Naive thymus-derived CD8-positive, alpha-beta T cell (primary cell): ENCODE measurements around the gene ATF7. TPM values are rescaled to one million over a fixed set of nuclear protein-coding genes. Genes with fewer than 3 reads are reported as not detected.

Source experiments
- ATAC-seq, 2 donors: fragments of 150-1000 bp; cut with Tn5 transposase in 1 of 2; sonication (Bioruptor Pico), chemical (Tn5 transposase) in 1 of 2; 1 replicate in 1 of 2; 2 replicates in 1 of 2; pipeline ENCODE4 v1.10.0; 2021; ENCODE audit warnings: mild to moderate bottlenecking in 2 of 2, moderate library complexity in 2 of 2
- POLR2A ChIA-PET: fragments of 350-600 bp; sonication (Branson Sonifier 250); formaldehyde crosslinking; loops from one replicate; lab custom pipeline; 2021; ENCODE audit warnings: antibody characterized with exemption; lab: Charles Lee
- DNase-seq, 10 donors: peaks; one replicate each; pipeline versions ENCODE4 v3.0.0 to v3.0.0-alpha.2; 2020 to 2022
- H3K27ac Mint-ChIP-seq, 10 donors: one replicate each; pipeline ENCODE4 v1.8.0; 2020 to 2022; ENCODE audit warnings: mild to moderate bottlenecking in 10 of 10, mixed read lengths in 10 of 10, moderate library complexity in 4 of 10, inconsistent platforms in 1 of 10
- H3K27me3 Mint-ChIP-seq, 5 donors: one replicate each; pipeline ENCODE4 v1.8.0; 2021 to 2022; ENCODE audit warnings: mixed read lengths in 5 of 5
- H3K36me3 Mint-ChIP-seq, 3 donors: one replicate each; pipeline ENCODE4 v1.8.0; 2020 to 2022; ENCODE audit warnings: mixed read lengths in 3 of 3, mild to moderate bottlenecking in 2 of 3, inconsistent platforms in 1 of 3
- H3K4me1 Mint-ChIP-seq, 4 donors: one replicate each; pipeline ENCODE4 v1.8.0; 2021 to 2022; ENCODE audit warnings: mixed read lengths in 4 of 4
- H3K4me3 Mint-ChIP-seq, 10 donors: one replicate each; pipeline ENCODE4 v1.8.0; 2020 to 2022; ENCODE audit warnings: mild to moderate bottlenecking in 10 of 10, mixed read lengths in 10 of 10, moderate library complexity in 6 of 10, inconsistent platforms in 1 of 10
- H3K9me3 Mint-ChIP-seq, 9 donors: one replicate each; pipeline ENCODE4 v1.8.0; 2020 to 2022; ENCODE audit warnings: mixed read lengths in 9 of 9, mild to moderate bottlenecking in 3 of 9, inconsistent platforms in 1 of 9, moderate library complexity in 1 of 9
- polyA plus RNA-seq, 3 donors: library from polyadenylated mRNA; unstranded; fragments of 300-500 nt; fragmentation: Illumina TruSeq; gene quantifications; one replicate each; pipeline ENCODE4 v1.2.3, GENCODE V29; 2021
- total RNA-seq, 8 experiments: library from RNA in 2 of 8; stranded (reverse) in 2 of 8; gene quantifications; one replicate each; pipeline ENCODE4 v1.2.3 and lab custom pipeline; 2021 to 2026

ATF7 gene
- total and polyA plus RNA-seq, 5 experiments from 2014 or later: 13.0 to 30.4 (median 19.2) TPM

DNA sequence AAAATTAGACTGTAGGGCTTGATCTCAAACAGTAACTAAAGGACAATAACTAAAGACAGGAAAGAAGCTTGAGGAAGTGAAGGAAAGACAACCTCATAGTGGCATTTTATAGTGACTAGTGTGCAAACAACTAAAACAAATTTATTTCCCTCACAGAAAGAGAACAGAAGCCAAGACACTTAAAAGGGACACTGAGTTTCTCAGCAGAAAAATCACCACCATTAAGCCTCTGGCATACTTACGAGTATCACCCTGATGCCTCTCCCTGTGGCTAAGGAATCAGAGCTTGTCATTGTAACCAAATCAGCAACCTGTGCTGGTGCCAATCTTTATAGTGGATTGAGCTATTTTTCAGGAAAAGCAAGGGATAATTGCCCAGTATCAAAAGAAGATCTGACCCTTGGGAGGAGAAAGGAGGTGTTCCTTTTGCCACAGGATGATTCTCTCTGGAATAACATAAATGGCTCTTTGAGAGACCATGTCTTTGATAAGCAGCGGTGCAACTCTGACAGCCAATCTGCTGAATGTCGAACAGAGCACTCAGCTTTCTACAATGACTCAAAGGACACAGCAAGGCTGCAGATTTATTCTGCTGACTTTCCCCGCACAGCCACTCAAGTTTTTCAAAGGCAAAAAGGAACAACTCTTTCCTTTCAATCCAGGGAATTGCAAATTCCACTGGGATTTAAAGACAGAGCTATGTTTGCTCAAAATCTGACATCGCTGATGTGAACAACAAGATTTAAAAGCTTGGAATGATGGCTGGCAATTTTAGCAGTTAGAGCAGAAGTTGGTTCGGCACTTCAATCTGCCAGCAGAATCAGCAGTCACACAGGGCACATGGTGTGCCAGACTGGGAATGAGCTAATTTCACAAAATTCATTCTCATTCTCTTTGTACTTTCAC lies 34.6 kb downstream of the ATF7 start:
- peaks cover 16 to 60% (median 32%) of the 10 kb centered on the region in 4 donors for H3K4me1 Mint-ChIP-seq
- H3K27me3 Mint-ChIP-seq: no peaks in the 10 kb centered on the region
- H3K9me3 Mint-ChIP-seq: no peaks in the 10 kb centered on the region
- H3K4me3 Mint-ChIP-seq: no peak overlapping the region
- ATAC-seq (no peak), DNase-seq (no peak)
- POLR2A ChIA-PET: interaction anchor here (0.8 kb wide), 1 partner anchor 20 kb away, joined by 5 read pairs; no protein-coding TSS in a partner anchor
- H3K36me3 Mint-ChIP-seq: peaks cover 0 to 10% (median 3%) of the 10 kb centered on the region in 3 donors
- H3K27ac Mint-ChIP-seq: peak overlapping the region in 1 of 10 donors; percentile 6

DNA sequence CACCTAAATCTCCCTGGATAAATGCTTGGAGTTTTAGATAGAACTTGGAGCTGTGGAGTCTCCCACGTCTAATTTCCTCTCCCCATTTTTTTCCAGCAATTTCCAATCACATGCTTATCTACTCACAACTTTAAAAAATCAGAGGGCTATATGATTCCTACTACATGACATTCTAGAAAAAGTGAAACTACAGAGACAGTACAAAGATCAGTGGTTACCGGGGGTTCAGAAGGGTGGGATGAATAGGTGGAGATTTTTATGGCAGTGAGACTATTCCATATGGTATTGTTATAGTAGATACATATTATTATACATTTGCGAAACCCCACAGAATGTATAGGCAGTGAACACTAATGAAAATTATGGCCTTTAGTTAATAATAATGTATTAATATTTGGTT lies 35.5 kb downstream of the ATF7 start:
- DNase-seq: no peak
- H3K27ac Mint-ChIP-seq: peak overlapping the region in 1 of 10 donors; percentile 8
- POLR2A ChIA-PET: interaction anchor here (0.8 kb wide), 1 partner anchor 19 kb away, joined by 5 read pairs; no protein-coding TSS in a partner anchor

DNA sequence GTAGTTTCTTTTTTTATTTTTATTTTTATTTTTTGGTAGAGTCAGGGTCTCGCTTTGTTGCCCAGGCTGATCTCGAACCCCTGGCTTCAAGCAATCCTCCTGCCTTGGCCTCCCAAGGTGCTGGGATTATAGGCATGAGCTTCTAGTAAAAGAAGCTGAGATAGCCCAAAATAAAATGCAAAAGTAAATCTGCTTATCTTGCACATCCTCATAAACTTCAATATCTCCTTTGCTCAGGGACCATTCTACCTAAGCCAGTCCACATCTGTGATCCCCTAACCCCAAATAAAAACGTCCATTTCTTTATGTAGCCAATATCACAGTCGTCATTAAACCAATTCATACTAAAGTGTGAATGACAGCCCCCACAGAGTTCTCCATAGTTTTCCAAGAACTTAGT lies 36.3 kb downstream of the ATF7 start:
- Mint-ChIP-seq H3K36me3 (peaks cover 0 to 10% (median 3%) of the 10 kb centered on the region in 3 donors), H3K27ac (no peak overlapping the region), H3K4me3 (no peak overlapping the region), H3K9me3 (no peaks in the 10 kb centered on the region), H3K4me1 (peaks cover 16 to 61% (median 34%) of the 10 kb centered on the region in 4 donors), H3K27me3 (no peaks in the 10 kb centered on the region)
- POLR2A ChIA-PET: no interaction called here
- DNase-seq (no peak), ATAC-seq (no peak)

More for the DNA sequence above, 35.5 kb downstream of the ATF7 start:
- peaks cover 16 to 65% (median 34%) of the 10 kb centered on the region in 4 donors for H3K4me1 Mint-ChIP-seq
- peaks cover 0 to 10% (median 3%) of the 10 kb centered on the region in 3 donors for H3K36me3 Mint-ChIP-seq
- H3K27me3 Mint-ChIP-seq: no peaks in the 10 kb centered on the region
- no peak overlapping the region for H3K4me3 Mint-ChIP-seq
- no peaks in the 10 kb centered on the region for H3K9me3 Mint-ChIP-seq
- ATAC-seq: no peak

- no peaks in the 10 kb centered on the region for H3K9me3 Mint-ChIP-seq
- H3K27ac Mint-ChIP-seq: peak overlapping the region in 2 of 10 donors; percentile 17 to 52
- ATAC-seq: no peak
- H3K36me3 Mint-ChIP-seq: peaks cover 0 to 13% (median 3%) of the 10 kb centered on the region in 3 donors
- H3K27me3 Mint-ChIP-seq: no peaks in the 10 kb centered on the region
- no peak overlapping the region for H3K4me3 Mint-ChIP-seq
- DNase-seq: no peak
- POLR2A ChIA-PET: no interaction called here
- peaks cover 17 to 61% (median 35%) of the 10 kb centered on the region in 4 donors for H3K4me1 Mint-ChIP-seq
These were observed 36.8 kb downstream of the ATF7 start for GRCh38 chr12:53589423-53589822.

- Mint-ChIP-seq H3K4me3 (no peak overlapping the region), H3K27me3 (no peaks in the 10 kb centered on the region), H3K36me3 (peaks cover 0 to 13% (median 3%) of the 10 kb centered on the region in 3 donors), H3K9me3 (no peaks in the 10 kb centered on the region), H3K27ac (peak overlapping the region in 2 of 10 donors; percentile 17 to 25), H3K4me1 (peaks cover 16 to 53% (median 35%) of the 10 kb centered on the region in 4 donors)
- DNase-seq (no peak), ATAC-seq (no peak)
- POLR2A ChIA-PET: no interaction called here
These were observed 38.1 kb downstream of the ATF7 start for GRCh38 chr12:53588123-53588522.

GRCh38 chr12:53586745-53587144 lies 39.4 kb downstream of the ATF7 start:
- Mint-ChIP-seq H3K4me3 (no peak overlapping the region), H3K27me3 (no peaks in the 10 kb centered on the region), H3K27ac (peak overlapping the region in 1 of 10 donors; percentile 10), H3K36me3 (peaks cover 0 to 13% (median 3%) of the 10 kb centered on the region in 3 donors), H3K9me3 (no peaks in the 10 kb centered on the region), H3K4me1 (peaks cover 12 to 45% (median 29%) of the 10 kb centered on the region in 4 donors)
- no peak for ATAC-seq
- POLR2A ChIA-PET: no interaction called here
- DNase-seq: no peak

DNA sequence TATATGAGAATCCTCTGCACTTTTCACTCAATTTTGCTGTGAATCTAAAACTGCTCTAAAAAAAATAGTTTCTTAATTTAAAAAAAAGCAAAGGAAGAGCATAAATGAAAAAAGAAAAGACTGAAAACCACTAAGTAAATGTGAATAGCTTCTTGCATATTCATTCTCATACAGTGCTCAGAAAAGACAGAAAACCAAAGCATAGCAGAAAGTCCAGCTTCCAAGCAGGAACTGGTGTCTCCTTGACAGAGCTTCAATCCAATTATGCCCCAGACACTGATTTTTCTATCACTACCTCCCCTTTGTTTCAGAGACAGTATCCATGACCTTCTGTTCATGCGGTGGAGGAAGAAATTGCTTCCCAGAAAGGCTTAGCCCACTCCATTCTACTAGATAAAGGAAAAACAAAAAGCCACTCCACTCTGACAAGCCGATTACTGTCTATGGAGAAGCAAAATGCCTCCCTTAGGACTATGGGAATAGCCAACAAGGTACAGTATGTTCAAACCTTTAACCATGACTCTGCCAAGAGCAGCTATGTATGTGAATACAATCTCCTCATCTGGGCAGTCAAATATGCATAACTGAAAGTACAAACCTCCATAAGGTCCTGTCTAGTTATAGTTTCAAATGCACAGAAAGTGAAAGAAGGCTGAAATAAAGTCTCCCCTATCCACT lies 40.6 kb downstream of the ATF7 start:
- Mint-ChIP-seq H3K27me3 (no peaks in the 10 kb centered on the region), H3K27ac (no peak overlapping the region), H3K4me3 (no peak overlapping the region), H3K4me1 (peaks cover 11 to 33% (median 23%) of the 10 kb centered on the region in 4 donors), H3K36me3 (peaks cover 0 to 15% (median 8%) of the 10 kb centered on the region in 3 donors), H3K9me3 (no peaks in the 10 kb centered on the region)
- DNase-seq (no peak), ATAC-seq (no peak)
- POLR2A ChIA-PET: interaction anchor here (0.6 to 1.3 kb wide), 2 partner anchors 21 to 663 kb away, joined by 3 to 7 read pairs; no protein-coding TSS in a partner anchor

GRCh38 chr12:53579545-53579955 lies 46.6 kb downstream of the ATF7 start:
- Mint-ChIP-seq H3K4me1 (peaks cover 9 to 17% (median 14%) of the 10 kb centered on the region in 4 donors), H3K27me3 (no peaks in the 10 kb centered on the region), H3K36me3 (peaks cover 0 to 30% (median 20%) of the 10 kb centered on the region in 3 donors), H3K4me3 (no peak overlapping the region), H3K9me3 (no peaks in the 10 kb centered on the region), H3K27ac (no peak overlapping the region)
- ATAC-seq: no peak
- POLR2A ChIA-PET: no interaction called here
- DNase-seq: no peak

- Mint-ChIP-seq H3K4me1 (peaks cover 10 to 17% (median 14%) of the 10 kb centered on the region in 4 donors), H3K27ac (peak overlapping the region in 1 of 10 donors; percentile 21), H3K4me3 (no peak overlapping the region), H3K27me3 (no peaks in the 10 kb centered on the region), H3K9me3 (no peaks in the 10 kb centered on the region), H3K36me3 (peaks cover 0 to 29% (median 20%) of the 10 kb centered on the region in 3 donors)
- ATAC-seq: no peak
- POLR2A ChIA-PET: interaction anchor here (0.7 kb wide), 1 partner anchor 468 kb away, joined by 6 read pairs; no protein-coding TSS in a partner anchor
- DNase-seq: no peak
These were observed 47.4 kb downstream of the ATF7 start for GRCh38 chr12:53578783-53579182.

GRCh38 chr12:53577941-53578352 lies 48.2 kb downstream of the ATF7 start:
- H3K4me1 Mint-ChIP-seq: peaks cover 10 to 17% (median 14%) of the 10 kb centered on the region in 4 donors
- no peaks in the 10 kb centered on the region for H3K27me3 Mint-ChIP-seq
- no peaks in the 10 kb centered on the region for H3K9me3 Mint-ChIP-seq
- H3K36me3 Mint-ChIP-seq: peaks cover 0 to 26% (median 17%) of the 10 kb centered on the region in 3 donors
- peak overlapping the region in 1 of 10 donors; percentile 54 for H3K27ac Mint-ChIP-seq
- POLR2A ChIA-PET: interaction anchor here (0.5 to 0.7 kb wide), 2 partner anchors 105 to 469 kb away, joined by 3 to 6 read pairs; no protein-coding TSS in a partner anchor
- DNase-seq (no peak), ATAC-seq (no peak)
- H3K4me3 Mint-ChIP-seq: no peak overlapping the region

- H3K27ac Mint-ChIP-seq: no peak overlapping the region
- no peaks in the 10 kb centered on the region for H3K27me3 Mint-ChIP-seq
- H3K36me3 Mint-ChIP-seq: peaks cover 0 to 28% (median 19%) of the 10 kb centered on the region in 3 donors
- H3K9me3 Mint-ChIP-seq: no peaks in the 10 kb centered on the region
- H3K4me3 Mint-ChIP-seq: no peak overlapping the region
- ATAC-seq (no peak), DNase-seq (no peak)
- peaks cover 16 to 30% (median 24%) of the 10 kb centered on the region in 4 donors for H3K4me1 Mint-ChIP-seq
- POLR2A ChIA-PET: no interaction called here
These were observed 50.5 kb downstream of the ATF7 start for GRCh38 chr12:53575502-53576249.
